ENCODE measurements around the gene CHRNA3.

GRCh38 chr15:78624651-78625590 is 4.1 kb upstream of the CHRNA3 start:
- no peak for TF ChIP-seq CTCF (IDR thresholded peaks at IDR 0.05)
- no peak for TF ChIP-seq POLR2A (IDR thresholded peaks at IDR 0.05)

All from vagina (tissue), 2 donors.